K562 (cell line): Measurements from ENCODE around the gene CBFA2T3. TPM values are rescaled to one million over a fixed set of nuclear protein-coding genes. Genes with fewer than 3 reads are reported as not detected.

Experiments
- BCL6 ChIP-seq: fragments of 250-450 bp; sonication (Bioruptor Pico); IDR thresholded peaks from 2 replicates; pipeline ENCODE4 v1.4.0; 2020
- RNF2 ChIP-seq: sonication (generic); IDR thresholded peaks from 2 replicates; pipeline ENCODE4 v1.6.1; 2016
- SMAD2 ChIP-seq: fragments of 150-350 bp; IDR thresholded peaks from 2 replicates; pipeline ENCODE4 v1.6.1; 2014; ENCODE audit warnings: low read depth, mild to moderate bottlenecking, low read length
- ZNF79 ChIP-seq: fragments of 250-450 bp; sonication (Bioruptor Pico); IDR thresholded peaks from 2 replicates; pipeline ENCODE4 v1.4.0; 2020; ENCODE audit warnings: low read depth, mild to moderate bottlenecking, moderate library complexity
- polyA plus RNA-seq, 8 experiments: library from polyadenylated mRNA; depleted of rRNA in 4 of 8; stranded (reverse) in 5 of 8; unstranded in 3 of 8; fragments of >200 nt; fragmentation: Nextera tagmentation in 2 of 8; fragmentation: Illumina TruSeq in 1 of 8; extraction: Ambion mirVana in 2 of 8; extraction: Trizol in 1 of 8; gene quantifications; 2 replicates each; pipeline versions ENCODE4 v1.2.1 to v1.2.3, GENCODE V29; 2011 to 2014; ENCODE audit warnings: inconsistent platforms in 1 of 8, missing spikeins in 1 of 8
- total RNA-seq, 7 experiments: library from RNA; depleted of rRNA in 6 of 7; stranded (reverse); fragments of >200 nt in 6 of 7; fragmentation: Illumina TruSeq in 2 of 7; extraction: Trizol in 2 of 7; gene quantifications; 2 replicates each; pipeline versions ENCODE4 v1.2.1 to v1.2.3, GENCODE V29; 2011 to 2021; ENCODE audit warnings: low replicate concordance in 1 of 7
- TF ChIP-seq, protein P1 (sequence below), 2 experiments: fragments of 450-650 bp; IDR thresholded peaks; 2 replicates each; pipeline ENCODE4 v1.6.1; 2016; ENCODE audit warnings: mild to moderate bottlenecking in 2 of 2, borderline replicate concordance in 1 of 2, low read depth in 1 of 2, moderate library complexity in 1 of 2
- TF ChIP-seq, protein P2 (sequence below): fragments of 250-450 bp; sonication (Bioruptor Pico); IDR thresholded peaks from 2 replicates; pipeline ENCODE4 v1.6.1; 2021; ENCODE audit warnings: mild to moderate bottlenecking
- TF ChIP-seq, protein P3 (sequence below), 2 experiments: fragments of 200-800 bp in 1 of 2; sonication (Bioruptor generic) in 1 of 2; sonication (generic) in 1 of 2; formaldehyde crosslinking in 1 of 2; IDR thresholded peaks in 1 of 2; conservative IDR thresholded peaks in 1 of 2; 2 replicates each; pipeline versions ENCODE4 v1.5.0 to v1.6.1; 2016 to 2020; ENCODE audit warnings: missing compliant biosample characterization in 1 of 2, missing genetic modification characterization in 1 of 2, missing genetic modification reagents in 1 of 2
- TF ChIP-seq, protein P4 (sequence below): fragments of 250-450 bp; sonication (Bioruptor Pico); IDR thresholded peaks from 2 replicates; pipeline ENCODE4 v1.5.0; 2020; ENCODE audit warnings: mild to moderate bottlenecking
- TF ChIP-seq, protein P5 (sequence below): fragments of 450-650 bp; IDR thresholded peaks from 2 replicates; pipeline ENCODE4 v1.6.1; 2017; ENCODE audit warnings: antibody characterized with exemption, mild to moderate bottlenecking

The CBFA2T3 gene
- total and polyA plus RNA-seq, 9 of the 15 experiments (the other 6 are each of a cell fraction or from before 2014, with no cell fraction given), result 2.3 to 145 (median 6.7) TPM

DNA sequence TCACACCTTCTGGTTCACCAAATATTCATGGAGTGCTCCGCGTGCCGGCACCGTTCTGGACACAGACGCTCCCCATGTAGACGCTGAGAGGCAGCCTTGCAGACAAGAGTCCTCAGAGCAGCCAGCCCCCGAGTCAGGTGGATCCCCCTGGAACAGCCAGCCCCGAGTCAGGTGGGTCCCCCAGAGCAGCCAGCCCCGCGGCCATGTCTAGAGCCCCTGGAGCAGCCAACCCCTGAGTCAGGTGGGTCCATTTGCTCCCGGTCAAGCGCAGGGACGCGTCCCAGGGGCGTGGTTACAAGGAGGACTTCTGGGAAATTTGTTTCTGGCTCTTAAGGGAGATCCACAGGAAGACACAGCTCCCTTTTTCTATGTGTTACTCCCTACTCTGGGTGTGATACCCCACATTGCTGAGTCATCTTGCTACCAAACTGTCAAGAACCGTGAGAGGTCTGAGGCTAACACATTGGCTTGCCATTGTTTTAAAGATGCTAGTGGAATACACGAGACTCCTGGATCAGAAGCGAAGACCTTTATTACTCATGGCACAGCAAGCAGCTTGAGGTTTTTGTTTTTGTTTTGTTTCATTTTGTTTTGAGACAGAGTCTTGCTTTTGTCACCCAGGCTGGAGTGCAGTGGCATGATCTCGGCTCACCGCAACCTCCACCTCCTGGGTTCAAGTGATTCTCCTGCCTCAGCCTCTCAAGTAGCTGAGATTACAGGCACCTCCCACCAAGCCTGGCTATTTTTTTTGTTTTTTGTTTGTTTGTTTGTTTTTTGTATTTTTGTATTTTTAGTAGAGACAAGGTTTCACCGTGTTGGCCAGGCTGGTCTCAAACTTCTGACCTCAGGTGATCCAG is 43.3 kb upstream of the CBFA2T3 start (continued):
- TF ChIP-seq, protein P1, sequence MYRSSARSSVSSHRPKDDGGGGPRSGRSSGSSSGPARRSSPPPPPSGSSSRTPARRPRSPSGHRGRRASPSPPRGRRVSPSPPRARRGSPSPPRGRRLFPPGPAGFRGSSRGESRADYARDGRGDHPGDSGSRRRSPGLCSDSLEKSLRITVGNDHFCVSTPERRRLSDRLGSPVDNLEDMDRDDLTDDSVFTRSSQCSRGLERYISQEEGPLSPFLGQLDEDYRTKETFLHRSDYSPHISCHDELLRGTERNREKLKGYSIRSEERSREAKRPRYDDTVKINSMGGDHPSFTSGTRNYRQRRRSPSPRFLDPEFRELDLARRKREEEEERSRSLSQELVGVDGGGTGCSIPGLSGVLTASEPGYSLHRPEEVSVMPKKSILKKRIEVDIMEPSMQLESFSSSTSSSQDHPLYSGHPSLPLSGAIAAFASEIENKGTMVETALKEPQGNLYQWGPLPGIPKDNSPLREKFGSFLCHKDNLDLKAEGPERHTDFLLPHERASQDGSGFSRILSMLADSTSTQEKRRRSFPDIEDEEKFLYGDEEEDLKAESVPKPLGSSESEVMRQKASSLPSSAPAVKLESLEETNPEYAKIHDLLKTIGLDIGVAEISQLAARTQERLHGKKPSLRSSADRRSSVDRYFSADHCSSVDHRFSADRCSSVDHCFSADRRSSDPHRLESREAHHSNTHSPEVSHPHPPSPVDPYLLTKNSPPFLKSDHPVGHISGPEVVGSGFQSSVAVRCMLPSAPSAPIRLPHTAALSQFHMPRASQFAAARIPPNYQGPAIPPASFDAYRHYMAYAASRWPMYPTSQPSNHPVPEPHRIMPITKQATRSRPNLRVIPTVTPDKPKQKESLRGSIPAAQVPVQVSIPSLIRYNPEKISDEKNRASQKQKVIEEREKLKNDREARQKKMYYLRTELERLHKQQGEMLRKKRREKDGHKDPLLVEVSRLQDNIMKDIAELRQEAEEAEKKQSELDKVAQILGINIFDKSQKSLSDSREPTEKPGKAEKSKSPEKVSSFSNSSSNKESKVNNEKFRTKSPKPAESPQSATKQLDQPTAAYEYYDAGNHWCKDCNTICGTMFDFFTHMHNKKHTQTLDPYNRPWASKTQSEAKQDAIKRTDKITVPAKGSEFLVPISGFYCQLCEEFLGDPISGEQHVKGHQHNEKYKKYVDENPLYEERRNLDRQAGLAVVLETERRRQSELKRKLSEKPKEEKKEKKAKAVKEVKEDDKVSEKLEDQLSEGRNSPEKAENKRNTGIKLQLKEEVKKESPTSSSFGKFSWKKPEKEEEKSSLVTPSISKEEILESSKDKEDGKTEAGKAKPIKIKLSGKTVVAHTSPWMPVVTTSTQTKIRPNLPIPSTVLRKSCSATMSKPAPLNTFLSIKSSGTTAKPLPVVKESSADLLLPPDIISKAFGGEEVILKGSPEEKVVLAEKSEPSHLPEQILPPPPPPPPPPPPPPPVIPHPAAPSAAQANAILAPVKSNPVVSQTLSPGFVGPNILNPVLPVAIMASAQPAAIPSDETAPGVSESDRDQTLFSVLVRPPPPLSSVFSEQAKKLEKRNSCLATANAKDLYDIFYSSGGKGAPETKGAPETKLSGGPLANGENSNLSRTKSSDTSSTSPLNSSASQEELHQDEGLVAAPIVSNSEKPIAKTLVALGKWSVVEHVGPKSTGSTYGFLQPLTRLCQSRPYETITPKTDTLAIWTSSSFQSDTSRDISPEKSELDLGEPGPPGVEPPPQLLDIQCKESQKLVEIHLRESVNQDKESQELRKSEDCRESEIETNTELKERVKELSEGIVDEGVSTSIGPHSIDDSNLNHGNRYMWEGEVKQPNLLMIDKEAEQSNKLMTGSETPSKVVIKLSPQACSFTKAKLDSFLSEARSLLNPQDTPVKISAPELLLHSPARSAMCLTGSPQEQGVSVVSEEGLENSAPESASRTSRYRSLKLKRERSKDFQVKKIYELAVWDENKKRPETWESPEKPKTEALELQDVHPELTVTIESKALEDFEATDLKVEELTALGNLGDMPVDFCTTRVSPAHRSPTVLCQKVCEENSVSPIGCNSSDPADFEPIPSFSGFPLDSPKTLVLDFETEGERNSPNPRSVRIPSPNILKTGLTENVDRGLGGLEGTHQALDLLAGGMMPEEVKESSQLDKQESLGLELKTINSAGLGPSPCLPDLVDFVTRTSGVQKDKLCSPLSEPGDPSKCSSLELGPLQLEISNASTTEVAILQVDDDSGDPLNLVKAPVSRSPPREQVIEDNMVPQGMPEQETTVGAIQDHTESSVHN (IDR thresholded peaks at IDR 0.05; ENCODE audit: borderline replicate concordance in 1 of 2, low read depth in 1 of 2), result no peak
- TF ChIP-seq, protein P2, sequence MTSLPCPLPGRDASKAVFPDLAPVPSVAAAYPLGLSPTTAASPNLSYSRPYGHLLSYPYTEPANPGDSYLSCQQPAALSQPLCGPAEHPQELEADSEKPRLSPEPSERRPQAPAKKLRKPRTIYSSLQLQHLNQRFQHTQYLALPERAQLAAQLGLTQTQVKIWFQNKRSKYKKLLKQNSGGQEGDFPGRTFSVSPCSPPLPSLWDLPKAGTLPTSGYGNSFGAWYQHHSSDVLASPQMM (CRISPR knock-in tag), result no peak
- TF ChIP-seq ZNF79 (CRISPR knock-in tag), result no peak
- no peak for TF ChIP-seq BCL6 (CRISPR knock-in tag)
- TF ChIP-seq RNF2, result no peak
- TF ChIP-seq, protein P3, sequence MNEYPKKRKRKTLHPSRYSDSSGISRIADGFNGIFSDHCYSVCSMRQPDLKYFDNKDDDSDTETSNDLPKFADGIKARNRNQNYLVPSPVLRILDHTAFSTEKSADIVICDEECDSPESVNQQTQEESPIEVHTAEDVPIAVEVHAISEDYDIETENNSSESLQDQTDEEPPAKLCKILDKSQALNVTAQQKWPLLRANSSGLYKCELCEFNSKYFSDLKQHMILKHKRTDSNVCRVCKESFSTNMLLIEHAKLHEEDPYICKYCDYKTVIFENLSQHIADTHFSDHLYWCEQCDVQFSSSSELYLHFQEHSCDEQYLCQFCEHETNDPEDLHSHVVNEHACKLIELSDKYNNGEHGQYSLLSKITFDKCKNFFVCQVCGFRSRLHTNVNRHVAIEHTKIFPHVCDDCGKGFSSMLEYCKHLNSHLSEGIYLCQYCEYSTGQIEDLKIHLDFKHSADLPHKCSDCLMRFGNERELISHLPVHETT (CRISPR knock-in tag; conservative IDR thresholded peaks at IDR 0.05 in 1 of 2, IDR thresholded peaks at IDR 0.05 in 1 of 2), result no peak
- no peak for TF ChIP-seq SMAD2
- TF ChIP-seq, protein P4, sequence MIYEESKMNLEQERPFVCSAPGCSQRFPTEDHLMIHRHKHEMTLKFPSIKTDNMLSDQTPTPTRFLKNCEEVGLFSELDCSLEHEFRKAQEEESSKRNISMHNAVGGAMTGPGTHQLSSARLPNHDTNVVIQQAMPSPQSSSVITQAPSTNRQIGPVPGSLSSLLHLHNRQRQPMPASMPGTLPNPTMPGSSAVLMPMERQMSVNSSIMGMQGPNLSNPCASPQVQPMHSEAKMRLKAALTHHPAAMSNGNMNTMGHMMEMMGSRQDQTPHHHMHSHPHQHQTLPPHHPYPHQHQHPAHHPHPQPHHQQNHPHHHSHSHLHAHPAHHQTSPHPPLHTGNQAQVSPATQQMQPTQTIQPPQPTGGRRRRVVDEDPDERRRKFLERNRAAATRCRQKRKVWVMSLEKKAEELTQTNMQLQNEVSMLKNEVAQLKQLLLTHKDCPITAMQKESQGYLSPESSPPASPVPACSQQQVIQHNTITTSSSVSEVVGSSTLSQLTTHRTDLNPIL (CRISPR knock-in tag), result no peak
- TF ChIP-seq, protein P5, sequence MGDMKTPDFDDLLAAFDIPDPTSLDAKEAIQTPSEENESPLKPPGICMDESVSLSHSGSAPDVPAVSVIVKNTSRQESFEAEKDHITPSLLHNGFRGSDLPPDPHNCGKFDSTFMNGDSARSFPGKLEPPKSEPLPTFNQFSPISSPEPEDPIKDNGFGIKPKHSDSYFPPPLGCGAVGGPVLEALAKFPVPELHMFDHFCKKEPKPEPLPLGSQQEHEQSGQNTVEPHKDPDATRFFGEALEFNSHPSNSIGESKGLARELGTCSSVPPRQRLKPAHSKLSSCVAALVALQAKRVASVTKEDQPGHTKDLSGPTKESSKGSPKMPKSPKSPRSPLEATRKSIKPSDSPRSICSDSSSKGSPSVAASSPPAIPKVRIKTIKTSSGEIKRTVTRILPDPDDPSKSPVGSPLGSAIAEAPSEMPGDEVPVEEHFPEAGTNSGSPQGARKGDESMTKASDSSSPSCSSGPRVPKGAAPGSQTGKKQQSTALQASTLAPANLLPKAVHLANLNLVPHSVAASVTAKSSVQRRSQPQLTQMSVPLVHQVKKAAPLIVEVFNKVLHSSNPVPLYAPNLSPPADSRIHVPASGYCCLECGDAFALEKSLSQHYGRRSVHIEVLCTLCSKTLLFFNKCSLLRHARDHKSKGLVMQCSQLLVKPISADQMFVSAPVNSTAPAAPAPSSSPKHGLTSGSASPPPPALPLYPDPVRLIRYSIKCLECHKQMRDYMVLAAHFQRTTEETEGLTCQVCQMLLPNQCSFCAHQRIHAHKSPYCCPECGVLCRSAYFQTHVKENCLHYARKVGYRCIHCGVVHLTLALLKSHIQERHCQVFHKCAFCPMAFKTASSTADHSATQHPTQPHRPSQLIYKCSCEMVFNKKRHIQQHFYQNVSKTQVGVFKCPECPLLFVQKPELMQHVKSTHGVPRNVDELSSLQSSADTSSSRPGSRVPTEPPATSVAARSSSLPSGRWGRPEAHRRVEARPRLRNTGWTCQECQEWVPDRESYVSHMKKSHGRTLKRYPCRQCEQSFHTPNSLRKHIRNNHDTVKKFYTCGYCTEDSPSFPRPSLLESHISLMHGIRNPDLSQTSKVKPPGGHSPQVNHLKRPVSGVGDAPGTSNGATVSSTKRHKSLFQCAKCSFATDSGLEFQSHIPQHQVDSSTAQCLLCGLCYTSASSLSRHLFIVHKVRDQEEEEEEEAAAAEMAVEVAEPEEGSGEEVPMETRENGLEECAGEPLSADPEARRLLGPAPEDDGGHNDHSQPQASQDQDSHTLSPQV, result peak; percentile 81
